Measurements from ENCODE around the gene OSBPL5. TPM values are rescaled to one million over a fixed set of nuclear protein-coding genes. Genes with fewer than 3 reads are reported as not detected.

OSBPL5 gene
- total RNA-seq, 1 donor from 2014 or later: 31.4 TPM

DNA sequence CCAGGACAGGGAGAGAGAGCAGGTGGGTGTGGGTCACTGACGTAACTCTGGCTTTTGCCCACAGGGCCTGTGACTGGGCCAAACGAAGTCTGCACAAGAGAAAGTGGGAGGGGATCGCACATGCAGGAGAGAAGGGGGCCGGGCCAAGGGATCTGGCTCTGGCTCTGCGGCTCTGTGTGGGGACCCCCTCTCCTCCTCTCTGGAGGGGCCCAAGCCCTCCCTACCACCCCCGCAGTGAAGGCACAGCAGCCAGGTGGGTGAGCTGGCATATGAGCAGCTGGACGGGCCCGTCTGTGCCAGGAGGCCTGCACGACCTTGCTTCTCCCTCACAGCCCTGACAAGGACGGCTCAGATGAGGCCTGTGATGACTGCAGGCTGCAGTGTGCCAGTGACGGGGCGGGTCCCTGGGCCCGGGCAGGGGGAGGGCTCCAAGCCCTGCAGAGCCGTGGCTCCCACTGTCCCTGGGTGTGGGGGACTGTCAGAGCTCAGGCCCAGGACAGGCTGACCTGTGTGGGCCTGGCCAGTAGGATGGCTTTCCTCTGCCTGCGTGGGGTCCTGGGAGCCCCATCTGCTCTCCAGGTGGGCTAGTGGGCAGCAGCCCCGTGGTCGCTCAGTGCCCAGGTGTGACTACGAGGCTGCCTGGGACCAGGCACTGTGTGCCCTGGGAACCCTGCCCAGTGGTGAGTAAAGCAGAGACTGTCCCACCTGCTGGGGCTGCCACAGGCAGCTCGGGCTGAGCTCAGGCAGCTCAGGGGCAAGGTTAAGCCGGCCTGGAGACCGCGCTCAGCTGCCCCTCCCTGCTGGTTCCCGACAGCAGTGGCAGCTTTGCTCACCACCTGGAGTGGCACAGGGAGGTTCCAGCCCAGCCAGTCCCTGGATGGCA lies 31.3 kb upstream of the OSBPL5 start:
- Mint-ChIP-seq H3K9me3 (no peaks in the 10 kb centered on the region), H3K4me3 (no peak overlapping the region), H3K36me3 (ENCODE audit: low read depth) (no peaks in the 10 kb centered on the region), H3K27ac (ENCODE audit: unreplicated experiment) (no peak overlapping the region), H3K27me3 (ENCODE audit: low read depth) (peaks cover 8% of the 10 kb centered on the region), H3K4me1 (no peaks in the 10 kb centered on the region)
- no peak for DNase-seq (ENCODE audit: low read depth, low spot score)
- TF ChIP-seq, protein P1, sequence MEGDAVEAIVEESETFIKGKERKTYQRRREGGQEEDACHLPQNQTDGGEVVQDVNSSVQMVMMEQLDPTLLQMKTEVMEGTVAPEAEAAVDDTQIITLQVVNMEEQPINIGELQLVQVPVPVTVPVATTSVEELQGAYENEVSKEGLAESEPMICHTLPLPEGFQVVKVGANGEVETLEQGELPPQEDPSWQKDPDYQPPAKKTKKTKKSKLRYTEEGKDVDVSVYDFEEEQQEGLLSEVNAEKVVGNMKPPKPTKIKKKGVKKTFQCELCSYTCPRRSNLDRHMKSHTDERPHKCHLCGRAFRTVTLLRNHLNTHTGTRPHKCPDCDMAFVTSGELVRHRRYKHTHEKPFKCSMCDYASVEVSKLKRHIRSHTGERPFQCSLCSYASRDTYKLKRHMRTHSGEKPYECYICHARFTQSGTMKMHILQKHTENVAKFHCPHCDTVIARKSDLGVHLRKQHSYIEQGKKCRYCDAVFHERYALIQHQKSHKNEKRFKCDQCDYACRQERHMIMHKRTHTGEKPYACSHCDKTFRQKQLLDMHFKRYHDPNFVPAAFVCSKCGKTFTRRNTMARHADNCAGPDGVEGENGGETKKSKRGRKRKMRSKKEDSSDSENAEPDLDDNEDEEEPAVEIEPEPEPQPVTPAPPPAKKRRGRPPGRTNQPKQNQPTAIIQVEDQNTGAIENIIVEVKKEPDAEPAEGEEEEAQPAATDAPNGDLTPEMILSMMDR (conservative IDR thresholded peaks at IDR 0.05): no peak

DNA sequence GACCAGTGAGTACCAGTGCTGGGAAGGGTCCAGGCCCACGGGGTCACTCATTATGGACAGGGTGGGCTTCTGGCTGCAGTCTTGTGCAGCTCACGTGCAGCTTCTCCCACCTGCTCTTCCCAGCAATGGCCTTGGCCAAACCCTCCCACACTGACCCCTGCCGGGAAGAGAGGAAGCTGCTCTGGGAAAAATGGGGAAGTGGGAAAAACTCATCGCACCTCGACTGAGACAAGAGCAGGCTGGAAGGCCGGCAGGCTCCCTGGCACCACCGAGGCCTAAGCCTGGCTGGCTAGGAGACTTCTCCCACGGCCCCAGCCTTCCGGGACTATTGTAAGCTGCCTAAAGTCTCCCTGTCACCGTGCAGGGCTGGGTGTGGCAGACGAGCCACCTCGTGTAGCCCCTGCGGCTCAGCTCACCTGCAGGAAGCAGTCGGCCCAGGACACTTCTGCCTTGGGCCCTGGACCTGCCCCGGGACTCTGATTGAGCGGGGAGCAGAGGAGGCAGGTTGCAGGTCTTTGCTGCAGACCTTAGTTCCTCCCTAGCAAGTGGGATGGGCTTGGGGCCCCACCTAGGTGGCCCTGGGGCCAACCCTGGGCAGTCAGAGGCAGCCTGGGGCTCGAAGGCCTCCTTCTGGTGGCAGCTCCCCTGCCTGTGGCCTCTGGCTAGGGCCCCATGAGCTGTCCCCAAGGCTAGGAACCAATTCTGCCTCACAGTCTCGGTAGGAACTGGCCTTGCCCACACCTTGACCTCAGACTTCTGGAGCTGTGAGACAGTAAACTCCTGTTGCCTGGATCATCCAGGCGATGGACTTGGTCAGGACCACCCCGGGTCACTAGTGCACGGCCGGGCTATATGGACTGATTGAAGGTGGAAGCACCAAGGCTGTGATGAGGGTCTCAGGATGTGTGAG lies 30.4 kb upstream of the OSBPL5 start:
- Mint-ChIP-seq H3K9me3 (no peaks in the 10 kb centered on the region), H3K27me3 (ENCODE audit: low read depth) (peaks cover 3% of the 10 kb centered on the region), H3K4me3 (no peak overlapping the region), H3K36me3 (ENCODE audit: low read depth) (no peaks in the 10 kb centered on the region), H3K4me1 (no peaks in the 10 kb centered on the region), H3K27ac (ENCODE audit: unreplicated experiment) (no peak overlapping the region)
- no peak for DNase-seq (ENCODE audit: low read depth, low spot score)
- TF ChIP-seq, protein P1 (conservative IDR thresholded peaks at IDR 0.05): peak; percentile 33

DNA sequence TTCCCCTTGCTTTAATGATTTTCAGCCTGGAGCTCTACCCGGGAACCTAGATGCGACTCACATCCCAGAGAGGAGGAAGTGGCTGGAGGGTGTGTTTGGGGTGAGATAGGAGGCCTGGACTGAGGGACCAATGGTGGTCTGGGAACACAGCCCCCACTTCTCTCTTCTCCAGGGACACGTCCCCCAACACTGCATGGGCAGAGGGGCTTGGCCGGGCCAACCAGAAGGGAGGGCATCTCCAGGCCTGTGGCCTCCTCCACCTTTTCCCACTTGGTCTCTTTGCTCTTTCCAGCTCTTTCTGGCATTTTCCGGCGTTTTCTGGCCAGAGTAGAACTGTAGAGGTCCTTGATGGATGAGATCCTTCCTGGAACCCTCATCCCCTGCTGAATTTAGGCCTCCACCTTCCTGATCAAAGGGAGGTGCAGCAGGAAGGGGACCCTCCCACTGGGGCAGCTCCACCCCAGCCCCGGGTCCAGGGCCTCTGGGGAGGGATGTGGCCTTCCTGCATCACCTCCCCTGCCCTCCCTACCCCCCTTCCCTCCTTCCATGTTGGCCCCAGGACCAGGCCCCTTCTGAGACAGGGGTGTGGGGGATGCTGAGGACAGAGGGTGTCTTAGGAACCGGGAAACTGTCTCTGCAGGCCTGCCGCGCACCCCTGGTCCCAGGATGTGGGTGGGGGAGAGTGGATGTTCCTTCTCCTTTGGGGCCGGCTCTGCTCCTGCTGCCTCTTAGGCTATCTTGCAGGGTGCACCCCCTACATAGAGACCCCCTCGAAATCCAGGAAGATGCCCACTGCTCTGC lies 29.1 kb upstream of the OSBPL5 start:
- Mint-ChIP-seq H3K9me3 (no peaks in the 10 kb centered on the region), H3K4me3 (no peak overlapping the region), H3K4me1 (peaks cover 4% of the 10 kb centered on the region), H3K36me3 (ENCODE audit: low read depth) (no peaks in the 10 kb centered on the region), H3K27ac (ENCODE audit: unreplicated experiment) (peak overlapping the region; percentile 35), H3K27me3 (ENCODE audit: low read depth) (peaks cover 3% of the 10 kb centered on the region)
- TF ChIP-seq, protein P1 (conservative IDR thresholded peaks at IDR 0.05): no peak
- no peak for DNase-seq (ENCODE audit: low read depth, low spot score)

DNA sequence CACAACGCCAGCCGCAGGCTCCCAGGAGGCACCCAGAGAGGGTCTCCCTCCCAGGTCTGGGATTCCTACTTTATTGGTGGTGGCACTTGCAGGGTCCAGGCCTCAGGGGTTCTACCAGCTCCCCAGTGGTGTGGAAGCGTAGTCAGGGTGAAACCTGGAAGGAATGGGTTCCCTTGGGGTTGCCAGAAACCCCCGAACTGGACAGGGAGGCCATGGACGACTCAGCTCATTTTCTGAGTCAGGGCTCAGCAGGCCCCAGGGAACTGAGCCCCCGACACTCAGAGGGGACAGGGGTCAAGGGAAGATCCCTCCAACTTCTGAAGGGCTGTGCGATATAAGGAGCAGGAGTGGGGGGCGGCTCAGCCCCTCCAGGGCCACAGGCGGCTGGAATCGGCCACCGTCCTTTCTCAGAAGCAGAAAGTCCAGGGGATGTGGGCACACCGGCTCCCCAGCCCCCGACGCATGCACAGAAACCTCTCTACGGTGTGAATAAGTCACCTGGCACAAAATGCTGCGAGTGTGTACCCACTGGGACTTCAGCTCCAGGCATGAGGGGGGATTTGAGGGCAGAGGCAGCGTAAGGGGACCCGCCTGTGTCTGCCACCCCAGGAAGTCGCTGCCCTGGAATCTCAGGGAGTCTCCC lies 28.4 kb upstream of the OSBPL5 start:
- Mint-ChIP-seq H3K27ac (ENCODE audit: unreplicated experiment) (no peak overlapping the region), H3K4me1 (peaks cover 7% of the 10 kb centered on the region), H3K36me3 (ENCODE audit: low read depth) (no peaks in the 10 kb centered on the region), H3K9me3 (no peaks in the 10 kb centered on the region), H3K4me3 (no peak overlapping the region), H3K27me3 (ENCODE audit: low read depth) (peaks cover 2% of the 10 kb centered on the region)
- no peak for DNase-seq (ENCODE audit: low read depth, low spot score)
- TF ChIP-seq, protein P1 (conservative IDR thresholded peaks at IDR 0.05): no peak
